ENCODE results near the gene MZB1.
A peak's percentile ranks its signal among the peaks of the same experiment; 100 is the strongest.

Gene MZB1

DNA sequence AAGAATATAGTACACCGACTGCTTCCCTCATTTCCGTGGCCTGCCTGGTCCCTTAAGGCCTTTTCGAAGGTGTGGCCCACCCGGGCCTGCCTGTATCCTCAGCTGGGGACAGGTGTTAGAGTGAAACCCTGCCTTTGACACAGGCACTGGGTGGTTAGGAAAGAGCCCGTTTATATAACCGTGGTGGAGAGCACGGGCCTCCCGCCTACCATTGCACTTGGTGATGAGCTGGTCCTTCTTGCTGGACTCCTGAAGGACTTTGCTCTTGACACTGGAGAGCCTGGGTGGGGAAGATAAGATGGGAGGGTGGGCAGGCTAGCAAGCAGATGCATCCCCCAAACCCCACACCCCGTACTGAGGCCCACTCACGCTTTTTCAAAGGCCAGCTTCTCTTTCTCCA lies 11.8 kb upstream of the MZB1 start:
- Histone ChIP-seq H3K4me3 (ENCODE audit: severe bottlenecking) (no peak overlapping the region), H3K4me1 (ENCODE audit: insufficient read depth, poor library complexity, severe bottlenecking) (peaks cover 10% of the 10 kb centered on the region), H3K36me3 (ENCODE audit: low read depth) (no peaks in the 10 kb centered on the region), H3K27ac (ENCODE audit: poor library complexity, severe bottlenecking) (no peak overlapping the region), H3K9me3 (ENCODE audit: severe bottlenecking) (no peaks in the 10 kb centered on the region), H3K27me3 (ENCODE audit: insufficient read depth, poor library complexity, severe bottlenecking) (no peaks in the 10 kb centered on the region)
- TF ChIP-seq, protein P1, sequence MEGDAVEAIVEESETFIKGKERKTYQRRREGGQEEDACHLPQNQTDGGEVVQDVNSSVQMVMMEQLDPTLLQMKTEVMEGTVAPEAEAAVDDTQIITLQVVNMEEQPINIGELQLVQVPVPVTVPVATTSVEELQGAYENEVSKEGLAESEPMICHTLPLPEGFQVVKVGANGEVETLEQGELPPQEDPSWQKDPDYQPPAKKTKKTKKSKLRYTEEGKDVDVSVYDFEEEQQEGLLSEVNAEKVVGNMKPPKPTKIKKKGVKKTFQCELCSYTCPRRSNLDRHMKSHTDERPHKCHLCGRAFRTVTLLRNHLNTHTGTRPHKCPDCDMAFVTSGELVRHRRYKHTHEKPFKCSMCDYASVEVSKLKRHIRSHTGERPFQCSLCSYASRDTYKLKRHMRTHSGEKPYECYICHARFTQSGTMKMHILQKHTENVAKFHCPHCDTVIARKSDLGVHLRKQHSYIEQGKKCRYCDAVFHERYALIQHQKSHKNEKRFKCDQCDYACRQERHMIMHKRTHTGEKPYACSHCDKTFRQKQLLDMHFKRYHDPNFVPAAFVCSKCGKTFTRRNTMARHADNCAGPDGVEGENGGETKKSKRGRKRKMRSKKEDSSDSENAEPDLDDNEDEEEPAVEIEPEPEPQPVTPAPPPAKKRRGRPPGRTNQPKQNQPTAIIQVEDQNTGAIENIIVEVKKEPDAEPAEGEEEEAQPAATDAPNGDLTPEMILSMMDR (IDR thresholded peaks at IDR 0.05; ENCODE audit: poor library complexity, severe bottlenecking) = no peak
- DNase-seq (ENCODE audit: low spot score) = no peak
- ATAC-seq (ENCODE audit: low read depth) = no peak

- TF ChIP-seq, protein P1 (IDR thresholded peaks at IDR 0.05; ENCODE audit: poor library complexity, severe bottlenecking) = no peak
- Histone ChIP-seq H3K9me3 (ENCODE audit: severe bottlenecking) (no peaks in the 10 kb centered on the region), H3K36me3 (ENCODE audit: low read depth) (no peaks in the 10 kb centered on the region), H3K4me3 (ENCODE audit: severe bottlenecking) (no peak overlapping the region), H3K27me3 (ENCODE audit: insufficient read depth, poor library complexity, severe bottlenecking) (no peaks in the 10 kb centered on the region), H3K27ac (ENCODE audit: poor library complexity, severe bottlenecking) (no peak overlapping the region), H3K4me1 (ENCODE audit: insufficient read depth, poor library complexity, severe bottlenecking) (peaks cover 10% of the 10 kb centered on the region)
- no peak for ATAC-seq (ENCODE audit: low read depth)
- no peak for DNase-seq (ENCODE audit: low spot score)
Observed at GRCh38 chr5:139399501-139400121, 9.9 kb upstream of the MZB1 start.

DNA sequence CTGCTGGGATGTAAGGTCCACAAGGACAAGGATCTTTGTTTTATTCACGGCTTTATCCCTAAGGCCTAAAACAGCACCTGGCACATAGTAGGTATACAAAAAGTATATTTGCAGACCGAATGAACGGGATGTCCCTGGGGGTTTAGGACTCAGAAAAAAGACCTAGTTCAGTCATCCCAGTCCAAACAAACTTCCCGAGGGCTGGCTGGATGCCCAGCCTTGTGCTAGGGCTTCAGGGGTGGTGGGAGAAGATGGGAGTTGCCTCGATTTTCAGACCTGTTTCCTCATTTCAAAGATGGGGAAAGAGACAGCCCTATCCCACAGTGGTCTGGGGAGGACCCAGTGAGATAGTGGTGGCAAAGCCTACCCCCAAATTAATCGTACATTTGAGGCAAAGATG lies 8.2 kb upstream of the MZB1 start:
- Histone ChIP-seq H3K27me3 (ENCODE audit: insufficient read depth, poor library complexity, severe bottlenecking) (no peaks in the 10 kb centered on the region), H3K27ac (ENCODE audit: poor library complexity, severe bottlenecking) (no peak overlapping the region), H3K4me1 (ENCODE audit: insufficient read depth, poor library complexity, severe bottlenecking) (peaks cover under 1% of the 10 kb centered on the region), H3K36me3 (ENCODE audit: low read depth) (no peaks in the 10 kb centered on the region), H3K9me3 (ENCODE audit: severe bottlenecking) (no peaks in the 10 kb centered on the region), H3K4me3 (ENCODE audit: severe bottlenecking) (no peak overlapping the region)
- DNase-seq (ENCODE audit: low spot score) = no peak
- no peak for ATAC-seq (ENCODE audit: low read depth)
- TF ChIP-seq, protein P1 (IDR thresholded peaks at IDR 0.05; ENCODE audit: poor library complexity, severe bottlenecking) = no peak

DNA sequence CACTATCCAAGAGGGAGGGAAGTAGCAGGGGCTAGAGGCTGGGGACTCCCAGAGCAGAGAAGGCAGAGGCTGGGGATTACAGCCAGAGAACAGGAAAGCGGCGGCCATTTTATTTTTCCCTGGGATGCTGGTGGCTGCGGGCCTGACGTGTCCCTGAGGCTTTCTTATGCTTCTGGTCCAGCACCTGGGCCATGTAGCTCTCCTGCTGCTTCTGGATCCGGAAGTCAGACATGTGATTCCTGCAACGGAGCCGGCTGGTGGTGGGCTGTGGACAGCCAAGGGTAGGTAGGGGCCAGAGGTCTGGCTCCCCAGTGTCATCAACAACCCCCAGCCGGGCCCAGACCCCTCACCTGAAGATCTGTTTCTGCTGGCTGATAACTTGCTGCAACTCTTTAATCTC lies 7.0 kb upstream of the MZB1 start:
- H3K9me3 ChIP-seq (ENCODE audit: severe bottlenecking) = no peaks in the 10 kb centered on the region
- TF ChIP-seq, protein P1 (IDR thresholded peaks at IDR 0.05; ENCODE audit: poor library complexity, severe bottlenecking) = no peak
- H3K27ac ChIP-seq (ENCODE audit: poor library complexity, severe bottlenecking) = no peak overlapping the region
- DNase-seq (ENCODE audit: low spot score) = no peak
- H3K27me3 ChIP-seq (ENCODE audit: insufficient read depth, poor library complexity, severe bottlenecking) = no peaks in the 10 kb centered on the region
- no peak for ATAC-seq (ENCODE audit: low read depth)
- H3K36me3 ChIP-seq (ENCODE audit: low read depth) = no peaks in the 10 kb centered on the region
- H3K4me1 ChIP-seq (ENCODE audit: insufficient read depth, poor library complexity, severe bottlenecking) = peaks cover 4% of the 10 kb centered on the region
- H3K4me3 ChIP-seq (ENCODE audit: severe bottlenecking) = no peak overlapping the region

DNA sequence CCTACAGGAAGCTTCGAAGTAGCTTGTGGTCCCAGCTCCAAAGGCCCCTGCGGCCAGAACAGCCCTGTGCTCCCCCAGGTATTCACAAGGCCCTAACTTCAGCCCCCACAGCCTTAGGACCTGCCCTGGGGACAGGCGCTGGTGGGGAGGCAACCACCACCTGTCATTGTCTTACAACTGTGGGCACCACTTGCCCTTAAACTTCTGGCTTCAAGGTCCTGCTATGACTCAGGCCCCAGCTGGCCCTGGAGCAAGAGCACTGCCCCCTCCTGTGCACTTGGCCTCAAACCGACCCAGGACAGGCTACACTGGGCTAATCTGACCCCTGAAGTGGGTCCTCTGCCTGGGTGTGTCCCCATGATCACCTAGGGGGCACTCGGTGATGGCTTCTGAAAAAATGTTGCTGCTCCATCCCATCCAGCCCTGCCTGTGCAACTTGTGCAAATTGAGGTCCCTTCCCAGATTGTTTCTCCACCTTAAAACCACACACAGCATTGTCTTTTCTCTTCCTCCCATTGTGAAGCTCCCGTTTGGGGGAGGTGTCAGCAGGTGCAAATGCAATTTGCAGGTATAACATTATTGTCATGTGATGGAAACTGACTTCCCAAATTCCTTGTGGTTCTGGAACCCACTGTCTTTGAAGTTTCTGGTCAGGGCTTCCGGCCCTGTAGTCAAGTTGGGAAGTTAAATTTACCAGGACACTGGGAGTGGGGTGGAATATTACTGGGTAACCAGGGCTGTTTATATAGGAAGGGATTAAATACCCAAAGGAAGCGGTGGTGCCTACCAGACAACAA lies 6.3 kb upstream of the MZB1 start:
- no peak overlapping the region for H3K4me3 ChIP-seq (ENCODE audit: severe bottlenecking)
- H3K27me3 ChIP-seq (ENCODE audit: insufficient read depth, poor library complexity, severe bottlenecking) = no peaks in the 10 kb centered on the region
- H3K27ac ChIP-seq (ENCODE audit: poor library complexity, severe bottlenecking) = no peak overlapping the region
- no peaks in the 10 kb centered on the region for H3K36me3 ChIP-seq (ENCODE audit: low read depth)
- H3K4me1 ChIP-seq (ENCODE audit: insufficient read depth, poor library complexity, severe bottlenecking) = peaks cover 10% of the 10 kb centered on the region
- H3K9me3 ChIP-seq (ENCODE audit: severe bottlenecking) = no peaks in the 10 kb centered on the region
- ATAC-seq (ENCODE audit: low read depth) (0 out of 3 replicates have a peak, but pooled peaks have one; percentile 13), DNase-seq (ENCODE audit: low spot score) (no peak)
- TF ChIP-seq, protein P1 (IDR thresholded peaks at IDR 0.05; ENCODE audit: poor library complexity, severe bottlenecking) = no peak
